ENCODE data around the gene SFXN5.

Gene SFXN5

GRCh38 chr2:73031725-73032701, 39.5 kb downstream of the SFXN5 start:
- peaks cover 6% of the 10 kb centered on the region for H3K4me1 ChIP-seq (ENCODE audit: control insufficient read depth, insufficient read depth, low read length)
- H3K27me3 ChIP-seq (ENCODE audit: control insufficient read depth, insufficient read depth, low read length, poor library complexity, severe bottlenecking): no peaks in the 10 kb centered on the region
- H3K9me3 ChIP-seq (ENCODE audit: control insufficient read depth, low read length): no peaks in the 10 kb centered on the region
- no peak overlapping the region for H3K27ac ChIP-seq (ENCODE audit: insufficient read depth, low read depth, low read length, poor library complexity, severe bottlenecking)
- no peaks in the 10 kb centered on the region for H3K36me3 ChIP-seq (ENCODE audit: control insufficient read depth, insufficient read depth, low read length)
- WGBS, 2 experiments: 86 to 92% methylated on average over 10 of the region's 10 CpGs
- H3K4me3 ChIP-seq (ENCODE audit: insufficient read depth, low read depth, low read length): no peak overlapping the region

GRCh38 chr2:73031095-73031678, 40.3 kb downstream of the SFXN5 start:
- H3K27me3 ChIP-seq (ENCODE audit: control insufficient read depth, insufficient read depth, low read length, poor library complexity, severe bottlenecking): no peaks in the 10 kb centered on the region
- H3K9me3 ChIP-seq (ENCODE audit: control insufficient read depth, low read length): no peaks in the 10 kb centered on the region
- H3K36me3 ChIP-seq (ENCODE audit: control insufficient read depth, insufficient read depth, low read length): no peaks in the 10 kb centered on the region
- peaks cover 3% of the 10 kb centered on the region for H3K4me1 ChIP-seq (ENCODE audit: control insufficient read depth, insufficient read depth, low read length)
- 94 to 95% methylated on average over 2 to 3 of the region's 3 CpGs for WGBS, 2 experiments
- no peak overlapping the region for H3K4me3 ChIP-seq (ENCODE audit: insufficient read depth, low read depth, low read length)
- H3K27ac ChIP-seq (ENCODE audit: insufficient read depth, low read depth, low read length, poor library complexity, severe bottlenecking): no peak overlapping the region

GRCh38 chr2:73028841-73029240, 42.7 kb downstream of the SFXN5 start:
- WGBS, 2 experiments: 82 to 86% methylated on average over 10 of the region's 10 CpGs

GRCh38 chr2:73027340-73027739, 44.2 kb downstream of the SFXN5 start:
- Histone ChIP-seq H3K4me1 (ENCODE audit: control insufficient read depth, insufficient read depth, low read length) (no peaks in the 10 kb centered on the region), H3K9me3 (ENCODE audit: control insufficient read depth, low read length) (no peaks in the 10 kb centered on the region), H3K27ac (ENCODE audit: insufficient read depth, low read depth, low read length, poor library complexity, severe bottlenecking) (no peak overlapping the region), H3K4me3 (ENCODE audit: insufficient read depth, low read depth, low read length) (no peak overlapping the region), H3K36me3 (ENCODE audit: control insufficient read depth, insufficient read depth, low read length) (no peaks in the 10 kb centered on the region), H3K27me3 (ENCODE audit: control insufficient read depth, insufficient read depth, low read length, poor library complexity, severe bottlenecking) (no peaks in the 10 kb centered on the region)
- 89 to 95% methylated on average over 1 of the region's 1 CpG for WGBS, 2 experiments

More at GRCh38 chr2:73028841-73029240, 42.7 kb downstream of the SFXN5 start:
- no peaks in the 10 kb centered on the region for H3K27me3 ChIP-seq (ENCODE audit: control insufficient read depth, insufficient read depth, low read length, poor library complexity, severe bottlenecking)
- H3K27ac ChIP-seq (ENCODE audit: insufficient read depth, low read depth, low read length, poor library complexity, severe bottlenecking): no peak overlapping the region
- H3K4me3 ChIP-seq (ENCODE audit: insufficient read depth, low read depth, low read length): no peak overlapping the region
- no peaks in the 10 kb centered on the region for H3K9me3 ChIP-seq (ENCODE audit: control insufficient read depth, low read length)
- no peaks in the 10 kb centered on the region for H3K4me1 ChIP-seq (ENCODE audit: control insufficient read depth, insufficient read depth, low read length)
- no peaks in the 10 kb centered on the region for H3K36me3 ChIP-seq (ENCODE audit: control insufficient read depth, insufficient read depth, low read length)

GRCh38 chr2:73023497-73023896, 48.0 kb downstream of the SFXN5 start:
- Histone ChIP-seq H3K4me1 (ENCODE audit: control insufficient read depth, insufficient read depth, low read length) (no peaks in the 10 kb centered on the region), H3K27ac (ENCODE audit: insufficient read depth, low read depth, low read length, poor library complexity, severe bottlenecking) (no peak overlapping the region), H3K36me3 (ENCODE audit: control insufficient read depth, insufficient read depth, low read length) (no peaks in the 10 kb centered on the region), H3K27me3 (ENCODE audit: control insufficient read depth, insufficient read depth, low read length, poor library complexity, severe bottlenecking) (no peaks in the 10 kb centered on the region), H3K9me3 (ENCODE audit: control insufficient read depth, low read length) (no peaks in the 10 kb centered on the region), H3K4me3 (ENCODE audit: insufficient read depth, low read depth, low read length) (no peak overlapping the region)
- WGBS, 2 experiments: 71 to 81% methylated on average over 1 of the region's 1 CpG

GRCh38 chr2:73022024-73022568, 49.4 kb downstream of the SFXN5 start:
- Histone ChIP-seq H3K27ac (ENCODE audit: insufficient read depth, low read depth, low read length, poor library complexity, severe bottlenecking) (no peak overlapping the region), H3K9me3 (ENCODE audit: control insufficient read depth, low read length) (no peaks in the 10 kb centered on the region), H3K4me3 (ENCODE audit: insufficient read depth, low read depth, low read length) (no peak overlapping the region), H3K36me3 (ENCODE audit: control insufficient read depth, insufficient read depth, low read length) (no peaks in the 10 kb centered on the region), H3K27me3 (ENCODE audit: control insufficient read depth, insufficient read depth, low read length, poor library complexity, severe bottlenecking) (no peaks in the 10 kb centered on the region), H3K4me1 (ENCODE audit: control insufficient read depth, insufficient read depth, low read length) (no peaks in the 10 kb centered on the region)
- 89 to 99% methylated on average over 4 of the region's 4 CpGs for WGBS, 2 experiments

GRCh38 chr2:73021371-73022010, 50.0 kb downstream of the SFXN5 start:
- Histone ChIP-seq H3K36me3 (ENCODE audit: control insufficient read depth, insufficient read depth, low read length) (no peaks in the 10 kb centered on the region), H3K4me1 (ENCODE audit: control insufficient read depth, insufficient read depth, low read length) (no peaks in the 10 kb centered on the region), H3K27ac (ENCODE audit: insufficient read depth, low read depth, low read length, poor library complexity, severe bottlenecking) (no peak overlapping the region), H3K9me3 (ENCODE audit: control insufficient read depth, low read length) (no peaks in the 10 kb centered on the region), H3K4me3 (ENCODE audit: insufficient read depth, low read depth, low read length) (no peak overlapping the region), H3K27me3 (ENCODE audit: control insufficient read depth, insufficient read depth, low read length, poor library complexity, severe bottlenecking) (no peaks in the 10 kb centered on the region)
- WGBS, 2 experiments: 88 to 91% methylated on average over 8 of the region's 8 CpGs

GRCh38 chr2:73020657-73021370, 50.7 kb downstream of the SFXN5 start:
- Histone ChIP-seq H3K27me3 (ENCODE audit: control insufficient read depth, insufficient read depth, low read length, poor library complexity, severe bottlenecking) (no peaks in the 10 kb centered on the region), H3K4me1 (ENCODE audit: control insufficient read depth, insufficient read depth, low read length) (no peaks in the 10 kb centered on the region), H3K9me3 (ENCODE audit: control insufficient read depth, low read length) (no peaks in the 10 kb centered on the region), H3K36me3 (ENCODE audit: control insufficient read depth, insufficient read depth, low read length) (no peaks in the 10 kb centered on the region), H3K4me3 (ENCODE audit: insufficient read depth, low read depth, low read length) (no peak overlapping the region), H3K27ac (ENCODE audit: insufficient read depth, low read depth, low read length, poor library complexity, severe bottlenecking) (no peak overlapping the region)
- WGBS, 2 experiments: 92 to 94% methylated on average over 12 of the region's 12 CpGs

GRCh38 chr2:73020306-73020656, 51.2 kb downstream of the SFXN5 start:
- no peaks in the 10 kb centered on the region for H3K9me3 ChIP-seq (ENCODE audit: control insufficient read depth, low read length)
- no peaks in the 10 kb centered on the region for H3K27me3 ChIP-seq (ENCODE audit: control insufficient read depth, insufficient read depth, low read length, poor library complexity, severe bottlenecking)
- no peaks in the 10 kb centered on the region for H3K36me3 ChIP-seq (ENCODE audit: control insufficient read depth, insufficient read depth, low read length)
- 93% methylated on average over 8 of the region's 8 CpGs for WGBS, 2 experiments
- no peaks in the 10 kb centered on the region for H3K4me1 ChIP-seq (ENCODE audit: control insufficient read depth, insufficient read depth, low read length)
- no peak overlapping the region for H3K27ac ChIP-seq (ENCODE audit: insufficient read depth, low read depth, low read length, poor library complexity, severe bottlenecking)
- H3K4me3 ChIP-seq (ENCODE audit: insufficient read depth, low read depth, low read length): no peak overlapping the region
